G401.6 (cell line): ENCODE measurements around the gene FAM98C.
"Not testable (repeated sequence)": the region's sequence is repeated elsewhere in the genome, so short reads cannot be mapped to it uniquely, and the experiment has no call there.

Experiments
- FAIRE-seq: peaks from 2 replicates; lab custom pipeline; 2012; peaks lifted over from hg19 to GRCh38; lab: Jason Lieb, UNC

FAM98C gene

DNA sequence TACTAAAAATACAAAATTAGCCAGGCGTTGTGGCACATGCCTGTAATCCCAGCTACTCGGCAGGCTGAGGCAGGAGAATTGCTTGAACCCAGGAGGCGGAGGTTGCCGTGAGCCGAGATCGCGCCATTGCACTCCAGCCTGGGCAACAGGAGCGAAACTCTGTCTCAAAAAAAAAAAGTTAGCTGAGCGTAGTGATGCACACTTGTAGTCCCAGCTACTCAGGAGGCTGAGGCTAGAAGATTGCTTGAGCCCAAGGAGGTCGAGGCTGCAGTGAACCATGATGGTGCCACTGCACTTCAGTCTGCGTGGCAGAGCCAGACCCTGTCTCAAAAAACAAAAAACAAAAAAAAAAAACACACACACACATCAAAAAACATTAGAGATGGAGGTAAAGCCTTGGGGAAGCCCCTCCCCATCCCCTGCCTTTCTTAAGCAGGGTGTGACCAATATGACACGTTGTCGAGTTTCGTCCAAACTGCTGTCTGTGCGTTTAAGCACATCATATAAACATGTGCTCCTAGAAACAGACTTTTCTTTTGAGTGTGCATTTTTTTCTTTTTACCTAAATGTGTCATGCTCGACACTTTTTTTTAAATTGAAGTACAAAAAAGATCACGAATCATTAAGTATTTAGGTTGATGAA, 24.3 kb downstream of the FAM98C start:
- FAIRE-seq, result not testable (repeated sequence)

DNA sequence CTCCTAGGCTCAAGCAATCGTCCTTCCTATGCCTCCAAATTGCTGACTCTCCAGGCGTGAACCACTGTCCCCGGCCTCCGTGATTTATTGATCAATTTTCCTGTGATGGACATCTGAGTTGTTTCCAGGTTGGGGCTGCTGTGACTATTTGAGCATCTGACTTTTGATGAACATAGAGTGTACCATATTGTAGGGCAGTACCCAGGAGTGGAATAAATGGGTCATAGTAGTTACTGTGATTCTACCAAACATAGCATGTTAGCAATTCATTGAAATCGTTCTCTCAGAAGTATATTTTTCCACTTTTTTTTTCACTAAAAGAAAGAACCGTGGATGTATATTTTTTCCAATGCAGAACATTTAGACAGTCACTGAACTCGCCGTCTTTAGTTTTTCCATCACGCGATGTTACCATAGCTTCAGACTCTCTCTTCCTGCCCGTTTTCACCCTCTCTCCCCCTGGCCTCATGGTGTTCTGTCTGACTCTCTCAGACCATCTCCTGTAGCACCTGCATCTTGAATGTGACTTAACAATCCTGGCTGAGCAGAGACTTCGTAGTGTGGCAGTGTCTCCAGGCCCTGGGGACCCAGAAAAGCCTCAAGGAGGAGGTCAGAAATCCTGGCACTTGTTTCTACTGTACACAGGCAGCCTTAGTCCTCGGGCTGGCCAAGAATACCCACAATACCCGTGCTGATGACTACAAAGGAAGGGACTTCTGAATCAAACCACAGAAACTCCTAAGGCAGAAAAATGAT, 26.3 kb downstream of the FAM98C start:
- no peak for FAIRE-seq

DNA sequence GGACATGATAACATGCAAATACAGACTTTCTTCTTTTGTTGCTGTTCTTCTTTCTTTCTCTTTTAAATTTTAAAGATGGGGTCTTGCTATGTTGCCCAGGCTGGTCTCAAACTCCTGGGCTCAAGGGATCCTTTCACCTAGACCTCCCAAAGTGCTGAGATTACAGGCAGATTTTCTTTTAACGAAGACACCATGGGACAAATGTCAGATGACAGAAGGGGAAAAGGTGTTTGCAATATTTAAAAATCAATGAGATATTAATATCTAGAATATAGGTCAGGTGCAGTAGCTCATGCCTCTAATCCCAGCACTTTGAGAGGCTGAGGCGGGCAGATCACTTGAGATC, 26.9 kb downstream of the FAM98C start:
- FAIRE-seq, result no peak

DNA sequence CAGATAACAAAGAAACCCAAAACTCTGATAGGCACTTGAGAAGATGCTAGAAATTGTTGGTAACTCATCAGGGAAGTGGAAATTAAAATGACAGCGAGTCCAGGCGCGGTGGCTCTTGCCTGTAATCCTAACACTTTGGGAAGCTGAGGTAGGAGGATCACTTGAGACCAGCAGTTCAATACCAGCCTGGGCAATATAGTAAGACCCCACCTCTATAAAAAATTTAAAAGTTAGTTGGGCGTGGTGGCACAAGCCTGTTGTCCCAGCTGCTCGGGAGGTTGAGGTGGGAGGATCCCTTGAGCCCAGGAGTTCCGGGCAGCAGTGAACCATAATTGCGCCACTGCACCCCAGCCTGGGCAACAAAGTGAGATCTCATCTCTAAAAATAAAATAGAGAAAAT, 28.0 kb downstream of the FAM98C start:
- FAIRE-seq, result no peak

DNA sequence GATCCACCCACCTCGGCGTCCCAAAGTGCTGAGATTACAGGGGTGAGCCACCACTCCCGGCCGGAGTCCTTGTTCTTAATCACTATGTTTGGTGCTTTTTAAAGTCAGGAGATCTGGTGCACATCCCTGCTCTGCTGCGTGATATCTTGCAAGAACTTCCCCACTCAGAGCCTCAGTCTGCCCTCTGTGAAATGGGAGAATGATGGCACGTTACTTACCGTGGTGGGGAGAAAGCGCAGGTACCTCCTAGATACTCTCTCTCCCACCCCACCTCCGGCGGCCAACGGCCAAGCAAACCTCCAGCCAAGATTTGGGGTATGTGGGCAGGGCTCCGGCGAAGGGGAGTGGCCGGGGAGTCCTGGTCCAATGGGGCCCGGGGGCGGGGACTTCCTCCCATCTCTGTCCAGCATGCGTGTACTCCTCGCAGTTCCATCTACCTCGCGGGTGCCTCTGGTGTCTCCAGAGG, 30.4 kb downstream of the FAM98C start, which contains the start of gene RYR1:
Gene RYR1 (plus strand): TSS at position 424 of the 466 bp plus-strand sequence. CDS start 139 bp downstream, outside the sequence.
- FAIRE-seq, result no peak

DNA sequence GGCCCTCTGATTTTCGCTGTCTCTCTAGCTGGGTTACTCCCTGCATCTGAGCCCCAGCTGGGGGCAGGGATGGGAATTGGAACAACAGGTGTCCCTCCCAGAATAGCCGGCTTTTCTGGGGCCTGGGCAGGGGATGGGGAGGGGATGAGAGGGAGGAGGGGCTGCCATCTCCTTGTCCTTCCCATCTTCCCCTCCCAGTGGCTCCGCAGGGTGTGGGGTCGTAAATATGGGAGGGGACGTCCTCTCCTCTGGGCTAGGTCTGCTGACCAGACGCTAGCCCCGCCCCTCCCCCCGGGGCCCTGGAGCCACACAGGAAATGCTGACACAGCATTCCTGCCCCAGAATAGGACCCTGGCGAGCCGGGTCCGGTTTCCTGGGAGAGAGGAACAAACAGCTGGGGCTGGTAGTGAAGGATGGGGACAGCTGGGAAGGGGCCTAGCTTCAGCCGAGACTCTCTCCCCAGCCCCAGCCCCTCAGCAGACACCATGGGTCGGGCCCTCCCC, 31.7 kb downstream of the FAM98C start:
- FAIRE-seq, result no peak

DNA sequence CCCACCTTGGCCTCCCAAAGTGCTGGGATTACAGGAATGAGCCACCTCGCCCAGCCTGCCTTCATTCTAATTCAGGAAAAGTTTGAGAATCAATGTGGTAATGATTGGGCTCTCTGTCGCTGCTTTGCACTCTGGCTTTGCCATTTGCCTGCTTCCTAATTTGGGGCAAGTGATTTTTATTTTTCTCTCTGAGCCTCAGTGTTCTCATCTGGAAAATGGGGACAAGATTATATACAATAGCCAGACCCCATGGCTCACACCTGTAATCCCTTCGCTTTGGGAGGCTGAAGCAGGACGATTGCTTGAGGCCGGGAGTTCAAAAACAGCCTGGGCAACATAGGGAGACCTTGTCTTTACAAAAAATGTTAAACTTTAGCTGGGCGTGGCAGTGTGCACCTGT, 34.4 kb downstream of the FAM98C start:
- no peak for FAIRE-seq

DNA sequence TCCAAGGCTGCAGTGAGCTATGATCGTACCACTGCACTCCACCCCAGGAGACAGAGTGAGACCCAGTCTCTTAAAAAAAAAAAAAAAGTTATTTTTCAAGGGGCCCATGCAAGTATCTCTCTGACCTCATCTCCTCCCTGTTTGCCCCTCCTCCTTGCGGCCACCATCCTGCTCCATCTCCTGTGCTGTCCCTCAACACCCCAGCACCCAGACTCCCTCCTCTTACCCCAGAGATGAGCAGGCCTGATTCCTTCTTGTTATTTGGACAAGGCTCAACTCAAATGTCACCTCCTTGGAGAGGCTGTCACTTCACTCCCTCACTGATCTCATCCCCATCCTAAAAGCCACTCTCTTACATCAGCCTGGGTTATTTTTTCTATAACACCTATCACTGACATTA, 35.0 kb downstream of the FAM98C start:
- FAIRE-seq, result no peak

DNA sequence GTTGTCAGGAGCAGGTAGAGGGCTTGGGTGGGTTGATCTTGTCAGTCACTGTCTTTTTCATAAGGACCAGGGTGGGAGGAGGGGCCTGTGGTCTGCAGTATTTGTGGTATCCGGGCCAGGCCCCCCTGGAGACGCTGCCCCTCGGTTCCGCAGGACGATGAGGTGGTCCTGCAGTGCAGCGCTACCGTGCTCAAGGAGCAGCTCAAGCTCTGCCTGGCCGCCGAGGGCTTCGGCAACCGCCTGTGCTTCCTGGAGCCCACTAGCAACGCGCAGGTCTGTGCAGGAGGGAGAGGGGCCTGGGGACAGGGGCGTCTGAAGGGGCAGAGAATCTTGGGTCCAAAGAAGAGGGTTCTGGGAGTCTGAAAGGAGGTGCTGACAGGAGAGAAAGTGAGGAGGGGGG, 37.7 kb downstream of the FAM98C start:
- no peak for FAIRE-seq

DNA sequence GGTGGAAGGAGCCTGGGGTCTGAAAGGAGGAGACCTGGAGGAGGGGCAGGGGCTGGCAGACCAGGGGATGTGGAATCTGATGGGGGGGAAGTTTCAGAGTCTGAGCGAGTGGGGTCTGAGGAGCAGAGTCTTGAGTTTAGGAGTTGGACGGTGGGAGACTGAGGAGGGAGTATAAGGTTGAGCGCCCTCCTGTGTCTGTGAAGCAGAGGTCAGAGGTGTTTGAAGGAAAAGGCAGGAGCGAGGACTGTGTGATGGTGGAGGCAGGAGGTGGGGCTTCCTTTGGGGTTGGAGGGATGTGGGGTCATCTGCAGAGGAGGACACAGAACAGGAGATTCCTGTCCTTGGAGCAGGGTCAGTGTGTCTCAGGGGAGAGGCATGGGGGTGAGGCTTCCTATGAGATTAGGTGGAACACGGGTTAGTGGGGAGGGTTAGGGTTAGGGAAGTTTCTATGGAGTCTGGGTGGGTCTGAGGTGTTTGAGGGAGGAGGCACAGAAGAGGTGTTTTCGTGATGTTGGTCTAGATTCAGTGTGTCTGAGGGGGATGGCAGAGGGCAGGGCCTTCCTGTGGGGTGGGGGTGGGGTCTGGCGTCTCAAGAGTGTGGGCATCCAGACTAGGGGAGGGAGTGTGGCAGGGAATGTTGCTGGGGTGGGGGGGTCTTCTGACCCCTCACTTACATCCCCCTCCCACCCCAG, 38.9 kb downstream of the FAM98C start:
- FAIRE-seq, result no peak

DNA sequence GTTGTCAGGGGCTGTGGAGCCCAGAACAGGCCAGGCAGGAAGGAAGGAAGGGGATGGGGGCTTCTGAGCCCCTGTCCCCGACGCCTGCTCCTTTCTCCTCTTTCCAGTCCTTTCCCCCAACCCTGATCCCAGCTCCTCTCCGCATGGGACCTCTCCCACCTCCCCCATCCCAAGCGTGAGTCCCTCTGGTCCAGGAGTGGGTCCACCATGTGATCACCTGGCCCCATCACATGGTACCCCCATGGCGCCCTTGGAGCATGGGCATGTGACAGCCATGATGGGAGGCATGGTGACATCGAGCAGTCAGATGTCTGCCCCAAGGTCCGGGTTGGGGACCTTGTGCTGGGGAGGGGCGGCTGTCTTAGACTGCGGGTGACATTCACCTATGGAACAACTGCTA, 39.8 kb downstream of the FAM98C start:
- FAIRE-seq, result no peak

DNA sequence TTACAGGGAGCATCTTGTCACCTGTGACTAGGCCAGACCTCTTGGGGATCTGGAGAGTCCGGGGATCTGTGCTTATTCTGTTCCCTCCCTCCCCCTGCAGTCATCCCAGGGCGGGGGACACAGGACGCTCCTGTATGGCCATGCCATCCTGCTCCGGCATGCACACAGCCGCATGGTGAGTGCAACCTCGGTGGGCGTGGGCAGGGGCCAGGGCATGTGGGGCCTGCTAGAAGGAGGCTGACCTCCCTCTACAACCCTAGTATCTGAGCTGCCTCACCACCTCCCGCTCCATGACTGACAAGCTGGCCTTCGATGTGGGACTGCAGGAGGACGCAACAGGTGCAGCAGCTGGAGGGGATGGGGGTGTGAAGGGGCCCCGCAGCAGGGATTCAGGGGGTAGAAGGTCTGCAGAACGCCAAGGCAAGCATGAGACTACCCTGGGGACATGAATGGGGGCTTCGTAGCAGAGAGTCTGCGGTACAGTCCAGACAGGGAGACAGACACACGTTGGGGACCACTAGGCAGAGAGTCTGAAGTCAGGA, 40.6 kb downstream of the FAM98C start:
- no peak for FAIRE-seq

DNA sequence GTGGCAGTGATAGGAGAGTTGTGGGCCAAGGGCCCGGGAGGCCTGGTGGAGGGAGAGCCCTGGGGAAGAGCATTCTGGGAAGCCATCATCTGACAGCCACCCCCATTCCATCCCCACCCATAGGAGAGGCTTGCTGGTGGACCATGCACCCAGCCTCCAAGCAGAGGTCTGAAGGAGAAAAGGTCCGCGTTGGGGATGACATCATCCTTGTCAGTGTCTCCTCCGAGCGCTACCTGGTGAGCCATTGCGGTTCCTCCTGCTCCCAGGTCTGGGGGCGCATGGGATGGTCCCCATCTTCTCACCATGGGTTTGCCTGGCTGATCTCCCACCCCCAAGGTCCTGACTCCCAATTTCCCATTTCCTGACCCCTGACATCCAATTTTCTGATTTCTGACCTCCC, 41.1 kb downstream of the FAM98C start:
- no peak for FAIRE-seq

DNA sequence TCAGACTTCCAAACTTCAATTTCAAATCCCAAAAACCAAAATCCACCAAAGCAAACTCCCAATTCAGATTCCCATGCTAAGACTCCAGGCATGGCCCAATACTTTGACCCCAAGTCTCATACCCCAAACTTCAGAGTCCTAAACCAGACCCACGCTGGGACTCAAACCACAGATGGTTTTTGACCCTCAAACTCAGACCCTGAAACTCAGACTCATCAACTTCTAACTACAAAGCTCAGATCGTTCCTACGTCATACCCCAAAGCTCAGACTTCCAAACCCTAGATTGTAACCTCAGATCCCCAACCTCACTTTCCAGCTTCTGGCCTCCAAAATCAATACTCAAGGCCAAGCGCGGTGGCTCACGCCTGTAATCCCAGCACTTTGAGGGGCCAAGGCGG, 42.5 kb downstream of the FAM98C start:
- FAIRE-seq, result no peak

DNA sequence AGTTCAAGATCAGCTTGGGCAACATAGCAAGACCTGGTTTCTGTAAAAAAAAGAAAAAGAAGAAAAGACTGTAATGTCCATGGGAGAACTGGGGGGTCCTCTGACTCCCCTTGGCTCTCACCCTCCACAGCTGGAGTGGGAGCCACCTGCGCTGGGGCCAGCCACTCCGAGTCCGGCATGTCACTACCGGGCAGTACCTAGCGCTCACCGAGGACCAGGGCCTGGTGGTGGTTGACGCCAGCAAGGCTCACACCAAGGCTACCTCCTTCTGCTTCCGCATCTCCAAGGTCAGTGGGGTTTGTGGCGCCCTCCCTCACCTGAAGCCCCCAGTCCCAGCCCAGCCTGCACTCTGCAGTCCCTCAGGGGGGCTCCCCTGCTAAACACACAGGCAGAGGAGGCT, 45.3 kb downstream of the FAM98C start:
- no peak for FAIRE-seq

DNA sequence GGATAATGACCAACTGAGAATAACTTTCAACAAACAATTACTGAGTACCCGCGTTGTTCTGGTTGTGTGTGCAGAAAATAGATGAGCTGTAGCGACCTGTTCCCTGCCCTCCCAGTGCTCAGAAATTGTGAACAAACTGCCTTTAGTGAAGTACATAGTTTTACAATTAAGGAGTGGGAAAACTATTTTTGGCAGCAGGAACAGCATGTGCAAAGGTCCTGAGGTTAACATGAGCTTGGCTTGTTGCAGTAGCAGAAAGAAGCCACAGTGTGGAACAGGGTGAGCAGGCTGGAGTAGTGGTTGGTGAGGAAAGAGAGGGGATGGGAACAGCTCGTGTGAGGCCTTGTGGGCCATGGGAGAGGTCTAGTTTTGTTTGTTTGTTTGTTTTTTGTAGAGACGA, 46.6 kb downstream of the FAM98C start:
- FAIRE-seq, result no peak

DNA sequence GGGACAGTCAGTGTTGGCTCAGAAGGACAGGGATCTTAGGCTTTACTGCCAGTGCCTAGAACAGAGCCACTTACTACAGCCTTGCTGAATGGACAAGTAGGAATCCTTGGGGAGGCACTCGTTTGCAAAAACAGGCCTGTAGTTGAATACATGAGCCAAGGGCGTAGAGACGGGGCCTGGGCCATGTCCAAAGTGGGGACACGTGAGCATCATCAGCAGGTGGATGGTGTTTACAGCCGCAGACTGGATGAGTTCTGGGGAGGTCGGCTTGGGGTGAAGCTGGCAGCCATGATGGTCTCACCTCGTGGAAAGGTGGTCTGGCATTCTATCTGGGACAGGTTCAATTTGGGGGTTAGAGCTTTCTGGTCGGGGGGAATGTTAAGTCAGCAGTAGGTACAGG, 48.1 kb downstream of the FAM98C start:
- FAIRE-seq, result no peak

DNA sequence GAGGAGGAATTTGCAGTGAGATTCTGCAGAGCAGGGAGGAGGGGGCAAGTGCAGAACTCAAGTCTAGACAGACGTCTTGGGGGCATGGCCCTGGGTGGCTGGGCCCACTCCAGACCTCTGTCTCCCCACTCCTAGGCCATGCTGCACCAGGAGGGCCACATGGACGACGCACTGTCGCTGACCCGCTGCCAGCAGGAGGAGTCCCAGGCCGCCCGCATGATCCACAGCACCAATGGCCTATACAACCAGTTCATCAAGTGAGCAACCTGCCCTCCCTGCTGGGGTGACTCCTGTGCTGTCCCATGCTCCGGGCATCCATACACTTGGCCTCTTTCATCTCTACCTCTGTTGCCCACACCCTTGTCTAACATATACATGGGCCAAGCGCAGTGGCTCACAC, 48.7 kb downstream of the FAM98C start:
- no peak for FAIRE-seq

DNA sequence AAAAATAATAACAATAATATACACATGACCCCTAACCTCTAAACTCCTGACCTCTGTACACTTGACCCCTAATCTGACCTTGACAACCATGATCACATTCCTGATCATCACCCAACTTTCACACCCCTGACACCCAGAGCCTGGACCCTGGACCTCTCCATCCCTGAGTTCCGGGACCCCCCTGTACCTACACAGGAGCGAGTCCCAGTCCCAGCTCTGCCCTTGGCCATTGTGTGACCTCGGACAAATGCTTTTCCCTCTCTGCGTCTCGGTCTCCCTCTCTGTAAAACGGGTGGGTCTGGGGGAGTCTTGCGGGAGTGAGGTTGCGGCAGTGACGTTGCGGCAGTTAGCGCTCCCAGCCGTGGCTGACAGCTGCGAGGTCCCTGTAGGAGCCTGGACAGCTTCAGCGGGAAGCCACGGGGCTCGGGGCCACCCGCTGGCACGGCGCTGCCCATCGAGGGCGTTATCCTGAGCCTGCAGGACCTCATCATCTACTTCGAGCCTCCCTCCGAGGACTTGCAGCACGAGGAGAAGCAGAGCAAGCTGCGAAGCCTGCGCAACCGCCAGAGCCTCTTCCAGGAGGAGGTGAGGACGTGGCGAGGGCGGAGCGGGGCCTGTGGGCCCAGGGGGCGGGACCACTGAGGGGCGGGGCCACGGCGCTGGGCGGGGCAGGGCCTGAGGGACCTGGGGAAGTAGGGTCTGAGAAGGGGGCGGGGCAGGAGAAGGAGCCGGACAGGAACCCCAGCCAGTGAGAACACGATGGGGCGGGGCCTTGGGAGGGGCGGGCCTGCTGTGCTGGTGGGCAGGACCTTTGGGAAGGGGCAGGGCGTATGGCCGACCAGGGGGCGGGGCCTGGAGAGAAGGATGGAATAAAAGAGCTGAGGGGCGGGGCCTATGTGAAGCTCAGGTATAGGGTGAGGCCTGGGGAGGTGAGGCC, 49.8 kb downstream of the FAM98C start:
- FAIRE-seq, result no peak

DNA sequence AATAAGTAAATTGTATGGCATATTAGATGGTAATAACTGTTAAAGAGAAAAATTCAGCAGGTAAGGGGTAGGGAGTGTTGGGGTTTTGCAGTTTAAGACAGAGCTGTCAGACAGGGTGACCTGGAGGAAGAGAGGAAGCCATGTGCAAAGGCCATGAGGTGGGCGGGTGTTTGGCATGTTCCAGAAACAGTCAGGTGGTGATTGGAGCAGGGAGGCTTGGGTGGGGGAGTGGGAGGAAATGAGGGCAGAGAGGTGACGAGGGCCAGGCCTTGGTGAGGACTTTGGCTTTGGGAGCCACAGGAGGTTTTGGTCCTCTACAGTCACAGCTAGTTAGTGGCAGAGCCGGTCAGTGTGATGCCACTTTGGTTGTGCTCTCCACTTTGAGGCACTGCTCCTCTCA, 50.7 kb downstream of the FAM98C start:
- FAIRE-seq, result no peak

DNA sequence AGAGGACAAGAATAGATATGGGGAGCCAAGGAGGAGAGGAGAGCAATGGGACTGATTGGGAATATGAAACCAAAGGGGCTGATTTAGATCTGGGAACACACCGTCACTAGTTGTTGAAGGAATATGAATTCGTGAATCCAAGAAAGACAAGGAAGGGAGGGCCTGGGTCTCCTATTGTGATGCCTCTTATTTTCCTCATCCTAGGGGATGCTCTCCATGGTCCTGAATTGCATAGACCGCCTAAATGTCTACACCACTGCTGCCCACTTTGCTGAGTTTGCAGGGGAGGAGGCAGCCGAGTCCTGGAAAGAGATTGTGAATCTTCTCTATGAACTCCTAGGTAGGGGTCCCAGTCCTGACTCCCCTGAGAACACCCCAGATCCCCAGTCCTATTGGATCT, 52.1 kb downstream of the FAM98C start:
- no peak for FAIRE-seq

DNA sequence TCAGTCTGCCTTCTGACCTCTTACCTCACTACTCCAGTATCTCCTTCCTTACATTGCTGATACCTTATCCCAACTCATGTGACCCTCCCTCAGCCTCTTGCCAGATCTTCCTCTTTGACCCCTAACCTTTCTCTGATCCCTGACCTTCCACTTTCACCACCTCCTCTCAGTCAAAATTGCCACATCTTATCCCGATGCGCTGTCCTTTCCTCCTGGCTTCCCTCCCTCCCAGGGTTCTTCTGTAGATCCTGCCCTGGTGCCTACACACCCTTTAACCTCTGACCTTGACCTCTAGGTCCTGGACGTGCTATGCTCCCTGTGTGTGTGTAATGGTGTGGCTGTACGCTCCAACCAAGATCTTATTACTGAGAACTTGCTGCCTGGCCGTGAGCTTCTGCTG, 54.3 kb downstream of the FAM98C start:
- FAIRE-seq, result no peak
